ENCODE results near the gene LAMTOR2.

DNA sequence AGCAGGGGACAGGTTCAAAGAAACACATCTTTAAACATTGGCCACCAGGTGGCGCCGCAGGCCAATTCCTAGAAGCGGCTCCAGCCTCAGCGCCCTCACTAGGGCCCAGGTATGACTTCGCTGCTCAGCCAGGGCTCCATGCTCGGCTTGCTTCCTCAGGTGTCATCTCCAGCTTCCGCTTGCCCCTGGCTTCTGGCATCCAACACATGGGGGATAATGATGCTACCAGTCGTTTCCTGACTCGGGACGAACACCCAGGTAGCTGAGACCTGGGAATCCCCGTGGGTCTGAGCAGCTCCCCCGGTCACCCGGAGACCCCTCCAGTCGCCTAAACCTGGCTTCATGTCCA, 36.2 kb downstream of the LAMTOR2 start:
- peak; percentile 92 for TF ChIP-seq CTCF (conservative IDR thresholded peaks at IDR 0.05)
- no peak for TF ChIP-seq ZFX (IDR thresholded peaks at IDR 0.05)

Data from C4-2B (cell line).